Muscle of leg (tissue), 11 donors: ENCODE measurements around the gene CHCHD3. TPM values are rescaled to one million over a fixed set of nuclear protein-coding genes. Genes with fewer than 3 reads are reported as not detected.

Experiments used
- DNase-seq: peaks from one replicate; pipeline ENCODE4 v3.0.0; 2013
- H3K27ac ChIP-seq: one replicate; pipeline ENCODE4 v1.5.1; 2013; ENCODE audit warnings: mild to moderate bottlenecking, low read length, control low read depth
- H3K27me3 ChIP-seq: one replicate; pipeline ENCODE4 v1.6.1; 2013; ENCODE audit warnings: low read length; ENCODE audit not compliant: control insufficient read depth, insufficient read depth
- H3K36me3 ChIP-seq: one replicate; pipeline ENCODE4 v1.6.1; 2013; ENCODE audit warnings: low read length; ENCODE audit not compliant: control insufficient read depth, insufficient read depth
- H3K4me1 ChIP-seq: one replicate; pipeline ENCODE4 v1.6.1; 2013; ENCODE audit warnings: low read length; ENCODE audit not compliant: control insufficient read depth, insufficient read depth
- H3K4me3 ChIP-seq: one replicate; pipeline ENCODE4 v1.5.1; 2013; ENCODE audit warnings: low read length, control low read depth
- H3K9me3 ChIP-seq: replicated peaks from 2 replicates; pipeline ENCODE4 v1.6.1; 2013; ENCODE audit warnings: low read depth, low read length; ENCODE audit not compliant: control insufficient read depth
- WGBS: methylation state at CpG from one replicate; pipeline ENCODE4 v1.1.5; 2013; ENCODE audit warnings: missing lambda C conversion rate; ENCODE audit not compliant: insufficient coverage; 5-methylcytosine and 5-hydroxymethylcytosine counted together
- polyA plus RNA-seq, 8 donors: library from polyadenylated mRNA; unstranded; fragments of 120-200 nt; gene quantifications; one replicate each; pipeline versions ENCODE4 v1.2.1 to v1.2.3, GENCODE V29; 2013; ENCODE audit warnings: inconsistent platforms in 1 of 8, low replicate concordance in 1 of 8; ENCODE audit not compliant: insufficient read length in 8 of 8, insufficient read depth in 1 of 8
- total RNA-seq: library from RNA; stranded (reverse); fragments of 120-200 nt; gene quantifications from one replicate; pipeline ENCODE4 v1.2.4, GENCODE V29; 2013

CHCHD3 gene
- total and polyA plus RNA-seq, 9 donors = 57.4 to 75.0 (median 66.6) TPM

- DNase-seq = no peak
- Histone ChIP-seq H3K27ac (no peak overlapping the region), H3K9me3 (peaks cover 11% of the 10 kb centered on the region), H3K27me3 (no peaks in the 10 kb centered on the region), H3K4me1 (peaks cover 2% of the 10 kb centered on the region), H3K36me3 (no peaks in the 10 kb centered on the region), H3K4me3 (no peak overlapping the region)
- 50% methylated on average over 1 of the region's 1 CpG for WGBS
Observed at GRCh38 chr7:132859199-132859598, 222.7 kb downstream of the CHCHD3 start.

DNA sequence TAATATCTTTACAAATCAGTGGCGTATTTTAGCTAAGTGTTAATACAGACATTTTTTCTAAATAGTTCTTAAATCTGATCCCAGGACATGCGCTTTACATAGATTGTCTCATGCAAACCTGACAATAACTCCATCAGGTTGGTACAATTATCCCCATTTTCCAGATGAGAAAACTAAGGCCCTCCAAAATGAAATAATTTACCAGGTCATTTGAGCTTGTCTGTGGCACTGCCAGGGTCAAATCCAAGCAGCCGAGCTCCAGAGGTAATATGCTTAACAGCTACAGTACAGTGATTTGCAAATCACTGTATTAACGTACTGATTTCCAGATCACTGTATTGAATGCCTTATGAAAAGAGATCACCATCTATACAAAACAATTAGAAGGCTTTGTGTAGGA is 223.1 kb downstream of the CHCHD3 start:
- Histone ChIP-seq H3K4me3 (no peak overlapping the region), H3K9me3 (peaks cover 9% of the 10 kb centered on the region), H3K36me3 (no peaks in the 10 kb centered on the region), H3K4me1 (peaks cover 2% of the 10 kb centered on the region), H3K27ac (no peak overlapping the region), H3K27me3 (no peaks in the 10 kb centered on the region)
- no peak for DNase-seq
- 83% methylated on average over 2 of the region's 4 CpGs for WGBS

DNA sequence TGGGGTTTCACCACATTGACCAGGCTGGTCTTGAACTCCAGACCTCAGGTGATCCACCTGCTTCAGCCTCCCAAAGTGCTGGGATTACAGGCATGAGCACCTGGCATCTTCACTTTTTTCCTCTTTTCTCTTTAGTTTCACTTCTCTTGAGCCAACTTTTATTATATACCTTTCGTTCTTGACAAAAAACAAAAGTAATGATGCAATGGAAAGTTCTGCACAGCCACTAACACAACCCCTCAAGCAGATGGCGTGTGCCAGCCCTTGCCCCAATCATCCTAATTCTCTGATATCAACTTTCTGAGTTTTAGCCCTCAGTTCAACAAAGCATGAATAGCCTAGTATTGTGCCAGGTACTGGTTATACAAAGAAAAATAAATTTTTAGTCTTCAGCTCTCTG is 223.6 kb downstream of the CHCHD3 start:
- DNase-seq = no peak
- WGBS = 50% methylated on average over 1 of the region's 2 CpGs

GRCh38 chr7:132857703-132858102 is 224.2 kb downstream of the CHCHD3 start:
- H3K36me3 ChIP-seq = no peaks in the 10 kb centered on the region
- no peak for DNase-seq
- 78% methylated on average over 4 of the region's 4 CpGs for WGBS
- H3K27me3 ChIP-seq = no peaks in the 10 kb centered on the region
- H3K4me3 ChIP-seq = no peak overlapping the region
- no peak overlapping the region for H3K27ac ChIP-seq
- H3K9me3 ChIP-seq = no peaks in the 10 kb centered on the region
- H3K4me1 ChIP-seq = peaks cover 2% of the 10 kb centered on the region

More for the DNA sequence above, 223.6 kb downstream of the CHCHD3 start:
- no peaks in the 10 kb centered on the region for H3K27me3 ChIP-seq
- no peak overlapping the region for H3K4me3 ChIP-seq
- H3K36me3 ChIP-seq = no peaks in the 10 kb centered on the region
- H3K9me3 ChIP-seq = peaks cover 5% of the 10 kb centered on the region
- H3K4me1 ChIP-seq = peaks cover 2% of the 10 kb centered on the region
- H3K27ac ChIP-seq = no peak overlapping the region

DNA sequence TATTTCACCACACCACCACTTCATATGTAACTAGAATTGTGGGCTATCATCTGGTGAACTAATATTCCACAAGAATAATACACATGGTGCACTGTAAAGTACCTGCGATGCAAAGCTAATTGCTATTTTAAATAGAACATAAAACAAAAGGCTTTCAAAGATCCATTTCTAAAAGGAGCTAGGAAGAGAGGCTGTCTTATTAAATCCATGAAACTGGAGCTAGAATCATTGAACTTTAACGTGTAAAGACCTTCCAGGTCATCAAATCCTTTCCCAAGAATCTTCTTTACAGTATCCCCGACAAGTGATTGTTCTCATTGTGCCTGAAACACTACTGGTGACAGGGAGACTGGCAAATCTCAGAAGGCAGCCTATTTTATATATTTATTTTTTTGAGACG is 224.9 kb downstream of the CHCHD3 start:
- Histone ChIP-seq H3K27me3 (no peaks in the 10 kb centered on the region), H3K27ac (no peak overlapping the region), H3K36me3 (no peaks in the 10 kb centered on the region), H3K9me3 (no peaks in the 10 kb centered on the region), H3K4me1 (peaks cover 2% of the 10 kb centered on the region), H3K4me3 (no peak overlapping the region)
- no CpG with 5 or more reads among the region's 4 CpGs for WGBS
- no peak for DNase-seq

- Histone ChIP-seq H3K27ac (no peak overlapping the region), H3K9me3 (no peaks in the 10 kb centered on the region), H3K4me1 (peaks cover 2% of the 10 kb centered on the region), H3K36me3 (no peaks in the 10 kb centered on the region), H3K27me3 (no peaks in the 10 kb centered on the region), H3K4me3 (no peak overlapping the region)
- 74% methylated on average over 3 of the region's 5 CpGs for WGBS
- no peak for DNase-seq
Observed at GRCh38 chr7:132856416-132856815, 225.5 kb downstream of the CHCHD3 start.

DNA sequence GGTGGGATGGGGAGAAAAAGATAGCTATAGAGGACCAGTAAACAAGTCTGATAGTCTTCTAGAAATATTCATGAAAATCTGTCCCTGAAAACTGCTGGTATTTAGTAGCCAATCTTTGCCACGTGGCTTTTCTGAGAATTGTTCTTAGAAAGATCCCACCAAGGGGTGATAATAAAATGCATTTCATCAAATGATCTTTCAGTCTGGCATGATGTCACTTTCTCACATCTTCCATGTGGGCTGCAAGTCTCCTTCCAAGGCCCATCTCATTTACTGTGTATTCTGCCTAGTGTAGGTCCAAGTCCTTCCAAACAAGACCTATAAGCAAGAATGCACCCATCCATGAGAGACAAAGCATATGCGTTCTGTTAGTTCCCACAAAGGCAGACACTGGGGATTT is 226.0 kb downstream of the CHCHD3 start:
- H3K36me3 ChIP-seq = no peaks in the 10 kb centered on the region
- no peak overlapping the region for H3K27ac ChIP-seq
- no peaks in the 10 kb centered on the region for H3K27me3 ChIP-seq
- no peaks in the 10 kb centered on the region for H3K9me3 ChIP-seq
- DNase-seq = no peak
- H3K4me3 ChIP-seq = no peak overlapping the region
- peaks cover 2% of the 10 kb centered on the region for H3K4me1 ChIP-seq
- WGBS = no CpG with 5 or more reads among the region's 2 CpGs

DNA sequence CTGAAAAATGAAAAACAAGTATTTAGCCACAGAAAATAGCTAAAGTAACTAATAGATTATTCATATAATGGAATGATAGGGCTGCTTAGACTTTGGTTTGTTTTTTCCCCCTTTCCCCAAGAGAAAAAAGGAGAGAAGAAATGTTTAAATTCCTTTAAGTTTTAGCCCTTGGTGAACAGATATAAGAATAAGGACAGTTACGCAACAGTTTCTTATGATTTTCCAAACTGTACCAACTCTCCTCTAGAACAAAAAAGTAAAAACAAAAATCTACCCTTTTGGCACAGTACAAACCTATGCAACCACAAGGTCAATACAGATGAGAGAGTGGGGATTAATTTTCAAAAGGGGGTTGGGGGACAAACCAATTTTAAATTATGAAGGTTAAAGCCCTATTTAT is 227.7 kb downstream of the CHCHD3 start:
- no peaks in the 10 kb centered on the region for H3K9me3 ChIP-seq

GRCh38 chr7:132847376-132847775 is 234.5 kb downstream of the CHCHD3 start:
- no peaks in the 10 kb centered on the region for H3K27me3 ChIP-seq
- WGBS = no CpG with 5 or more reads among the region's 7 CpGs
- H3K36me3 ChIP-seq = no peaks in the 10 kb centered on the region
- no peak overlapping the region for H3K4me3 ChIP-seq
- H3K4me1 ChIP-seq = no peaks in the 10 kb centered on the region
- DNase-seq = no peak
- H3K27ac ChIP-seq = no peak overlapping the region
- H3K9me3 ChIP-seq = no peaks in the 10 kb centered on the region

More for the DNA sequence above, 227.7 kb downstream of the CHCHD3 start:
- Histone ChIP-seq H3K4me1 (no peaks in the 10 kb centered on the region), H3K27ac (no peak overlapping the region), H3K27me3 (no peaks in the 10 kb centered on the region), H3K36me3 (no peaks in the 10 kb centered on the region), H3K4me3 (no peak overlapping the region)
- no peak for DNase-seq
- no CpG with 5 or more reads among the region's 1 CpG for WGBS

DNA sequence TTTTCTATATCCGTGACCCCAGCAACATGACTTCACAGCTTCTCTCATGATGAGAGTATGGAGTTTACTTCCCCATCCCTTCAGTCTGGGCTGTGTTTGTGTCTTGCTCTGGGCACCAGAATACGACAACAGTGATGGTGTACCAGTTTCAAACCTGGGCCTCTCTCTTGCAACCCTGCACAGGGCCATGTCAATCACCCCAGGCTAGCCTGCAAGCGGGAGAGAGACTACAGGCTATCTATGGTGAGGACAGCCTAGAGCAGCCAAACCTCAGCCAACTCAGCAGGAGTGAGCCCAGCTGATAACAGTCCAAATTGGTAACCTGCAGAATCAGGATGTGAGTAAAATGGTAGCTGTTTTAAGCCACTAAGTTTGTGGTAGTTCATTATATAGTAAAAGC is 235.8 kb downstream of the CHCHD3 start:
- DNase-seq = no peak
- Histone ChIP-seq H3K4me3 (no peak overlapping the region), H3K36me3 (no peaks in the 10 kb centered on the region), H3K27ac (no peak overlapping the region), H3K27me3 (no peaks in the 10 kb centered on the region), H3K4me1 (no peaks in the 10 kb centered on the region), H3K9me3 (no peaks in the 10 kb centered on the region)
- WGBS = 40% methylated on average over 1 of the region's 3 CpGs

DNA sequence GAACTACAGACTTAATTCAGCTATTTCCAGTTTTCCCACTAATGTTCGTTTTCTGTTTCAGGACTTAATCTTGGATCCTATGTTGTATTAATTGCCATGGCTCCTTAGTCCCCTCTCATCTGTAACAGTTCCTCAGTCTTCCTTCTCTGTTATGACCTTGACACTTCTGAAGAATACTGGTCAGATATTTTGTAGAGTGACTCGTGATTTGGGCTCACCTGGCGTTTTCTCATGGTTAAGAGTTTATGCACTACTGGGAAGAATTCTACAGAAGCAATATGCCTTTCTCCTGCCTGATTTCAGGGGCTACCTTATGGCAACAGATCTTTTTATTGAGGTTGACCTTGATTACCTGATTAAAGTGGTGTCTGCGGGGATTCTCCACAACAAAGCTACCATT is 239.4 kb downstream of the CHCHD3 start:
- no peaks in the 10 kb centered on the region for H3K36me3 ChIP-seq
- no CpG with 5 or more reads among the region's 4 CpGs for WGBS
- DNase-seq = no peak
- no peaks in the 10 kb centered on the region for H3K27me3 ChIP-seq
- H3K4me3 ChIP-seq = no peak overlapping the region
- H3K27ac ChIP-seq = no peak overlapping the region
- H3K9me3 ChIP-seq = no peaks in the 10 kb centered on the region
- H3K4me1 ChIP-seq = no peaks in the 10 kb centered on the region
